Suprapubic skin (tissue), 4 donors: ENCODE results near the gene ARID5B.

Source experiments
- EP300 ChIP-seq: sonication (generic); formaldehyde crosslinking; IDR thresholded peaks from one replicate; pipeline ENCODE4 v1.6.1; 2017; ENCODE audit warnings: antibody characterized with exemption
- POLR2AphosphoS5 ChIP-seq, 3 donors: sonication (generic); formaldehyde crosslinking; IDR thresholded peaks; one replicate each; pipeline ENCODE4 v1.6.1; 2017; ENCODE audit warnings: antibody characterized with exemption in 3 of 3

DNA sequence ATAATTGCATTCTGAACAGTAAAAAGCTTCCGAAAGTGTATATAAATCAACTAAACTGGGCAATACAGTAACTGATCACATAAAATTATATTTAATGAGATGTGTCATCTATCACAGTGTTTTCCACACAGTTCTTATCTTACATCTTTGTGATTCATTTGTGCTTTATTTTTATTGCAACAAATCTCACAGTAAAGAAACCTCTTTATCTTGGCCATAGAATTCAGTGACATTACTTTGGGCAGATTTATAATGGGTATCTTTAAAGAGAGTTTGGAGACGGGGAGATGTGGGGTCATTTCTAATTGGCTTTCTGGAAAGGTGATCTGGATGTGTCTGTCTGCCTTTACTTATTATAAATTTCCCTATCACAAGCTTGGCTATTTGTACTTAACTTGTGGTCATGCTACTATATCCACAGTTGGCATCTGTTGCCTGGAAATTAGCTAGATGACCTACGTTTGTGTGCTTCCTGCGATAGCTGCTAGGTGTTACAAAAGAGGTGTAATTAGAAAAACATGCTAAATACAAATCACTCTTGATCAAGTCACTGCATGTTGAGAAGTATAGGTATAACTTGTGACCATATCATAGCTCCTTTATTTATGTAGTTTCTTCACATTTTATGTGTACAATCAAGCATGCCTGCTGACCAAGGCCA, 123.8 kb downstream of the ARID5B start:
- no peak for TF ChIP-seq POLR2AphosphoS5 (IDR thresholded peaks at IDR 0.05)
- no peak for TF ChIP-seq EP300
